DMS153 treated with DMSO at 0.1 percent for 48 hours (cell line): ENCODE data around the gene PAQR8.
"Not testable (repeated sequence)": the region's sequence is repeated elsewhere in the genome, so short reads cannot be mapped to it uniquely, and the experiment has no call there.

Experiments
- DNase-seq: peaks from one replicate; lab custom pipeline; 2025; ENCODE audit not compliant: unreplicated experiment; lab: John Stamatoyannopoulos, UW

The PAQR8 gene

DNA sequence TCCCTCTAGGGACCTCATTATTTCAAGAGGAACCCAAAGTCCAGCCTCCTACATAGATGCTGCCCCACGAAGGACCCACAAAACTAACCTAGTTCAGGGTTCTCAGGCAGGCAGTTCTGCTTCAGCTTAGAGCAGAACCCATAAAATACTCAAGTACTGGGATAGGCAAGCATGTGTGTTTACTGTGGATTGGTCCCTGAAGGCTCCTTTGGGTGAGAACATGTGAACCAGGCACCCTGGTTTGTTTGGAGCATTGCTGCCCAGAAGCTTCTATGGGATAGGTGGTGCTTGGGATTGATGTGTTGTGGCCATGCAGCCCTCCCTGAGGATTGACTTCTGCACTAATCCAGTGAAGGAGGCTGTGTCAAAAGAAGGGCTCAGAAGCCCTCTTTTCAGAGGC is 43.3 kb downstream of the PAQR8 start:
- DNase-seq, result no peak

DNA sequence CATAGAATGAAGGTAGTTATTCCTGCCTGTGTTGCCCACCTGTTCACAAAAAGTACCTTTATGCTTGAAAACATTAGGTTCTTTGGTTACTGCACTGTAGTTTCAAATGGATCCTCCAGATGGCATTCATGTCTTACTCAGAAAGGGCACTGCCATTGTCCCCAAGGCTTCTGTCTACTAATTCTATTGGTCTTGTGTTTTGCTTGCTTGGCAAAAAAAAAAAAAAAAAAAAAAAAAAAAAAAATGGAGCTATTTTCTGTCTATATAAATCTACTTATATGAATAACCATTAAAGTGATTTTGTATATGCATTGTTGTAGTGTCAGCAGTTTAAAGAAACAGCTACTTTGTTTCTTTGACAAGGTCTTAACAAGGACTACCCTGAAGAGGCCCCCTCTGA is 45.5 kb downstream of the PAQR8 start:
- DNase-seq, result peak; percentile 61

DNA sequence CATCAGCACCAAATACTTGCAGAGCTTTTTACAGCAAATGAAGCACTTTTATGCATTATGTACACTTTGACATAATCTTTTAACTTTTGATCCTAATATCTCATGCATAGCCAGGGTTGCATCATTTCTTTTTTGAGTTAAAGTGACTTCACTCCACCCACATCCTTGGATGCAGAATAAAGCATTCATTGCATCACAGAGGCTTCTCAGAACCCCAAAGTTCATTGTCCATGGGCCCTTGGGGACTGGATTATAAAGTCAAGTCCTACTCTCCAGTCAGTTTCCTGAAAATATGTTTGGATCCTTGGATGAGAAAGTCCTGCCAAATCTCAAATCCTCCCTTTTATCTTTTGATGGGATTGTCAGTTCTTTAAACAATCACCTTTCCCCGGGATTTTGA is 47.5 kb downstream of the PAQR8 start:
- DNase-seq, result no peak

DNA sequence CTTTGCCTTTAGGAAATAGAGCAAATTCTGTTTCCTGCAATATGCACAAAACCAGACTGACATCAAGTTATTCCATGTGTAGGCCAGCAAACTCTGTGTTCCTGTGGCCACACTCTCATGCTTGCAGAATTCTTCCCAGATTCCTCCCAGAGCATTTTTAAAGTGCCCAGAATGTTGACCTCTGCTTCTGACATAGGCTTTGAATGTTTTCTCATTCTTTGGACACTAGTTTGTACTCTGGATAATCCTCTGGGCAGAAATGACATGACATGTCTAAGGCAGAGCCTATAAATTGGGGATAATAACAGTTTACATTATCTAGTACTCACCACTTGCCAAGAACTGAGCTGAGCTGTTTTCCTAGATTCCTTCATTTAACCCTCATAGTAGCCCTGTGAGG is 49.0 kb downstream of the PAQR8 start:
- no peak for DNase-seq

DNA sequence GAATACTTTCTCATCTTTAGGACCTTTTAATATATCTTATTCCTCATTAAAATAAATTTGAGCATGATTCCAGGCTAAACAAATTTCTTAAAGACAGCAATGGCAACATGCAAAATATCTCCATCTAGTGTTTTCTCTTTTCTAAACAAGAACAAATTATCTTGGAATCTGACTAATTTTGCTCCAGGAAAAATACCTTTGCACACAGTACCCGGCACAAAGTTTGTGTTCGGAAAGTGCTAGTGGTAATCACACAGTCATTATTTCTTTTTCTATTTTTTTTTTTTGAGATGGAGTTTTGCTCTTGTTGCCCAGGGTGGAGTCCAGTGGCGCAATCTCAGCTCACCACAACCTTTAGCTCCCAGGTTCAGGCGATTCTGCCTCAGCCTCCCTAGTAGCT is 50.0 kb downstream of the PAQR8 start:
- no peak for DNase-seq

DNA sequence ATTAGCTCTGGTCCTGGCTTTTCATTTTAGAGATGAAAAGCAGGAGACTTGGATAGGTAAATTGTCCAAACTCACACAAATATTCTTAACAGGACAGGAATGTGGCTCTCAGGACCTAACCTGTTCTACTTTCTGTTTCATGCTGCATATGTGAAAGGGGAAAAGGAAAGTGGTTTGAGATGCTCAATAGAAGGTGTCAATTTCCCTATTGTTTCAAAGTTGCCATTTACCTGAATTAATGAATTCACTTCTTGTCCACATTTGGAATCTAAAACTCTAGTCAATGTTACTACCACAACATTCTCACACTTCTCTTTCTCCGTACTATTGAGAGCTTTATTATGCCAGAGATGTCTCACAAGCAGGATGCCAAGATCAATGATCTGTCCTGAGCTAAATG is 53.4 kb downstream of the PAQR8 start:
- DNase-seq, result no peak

DNA sequence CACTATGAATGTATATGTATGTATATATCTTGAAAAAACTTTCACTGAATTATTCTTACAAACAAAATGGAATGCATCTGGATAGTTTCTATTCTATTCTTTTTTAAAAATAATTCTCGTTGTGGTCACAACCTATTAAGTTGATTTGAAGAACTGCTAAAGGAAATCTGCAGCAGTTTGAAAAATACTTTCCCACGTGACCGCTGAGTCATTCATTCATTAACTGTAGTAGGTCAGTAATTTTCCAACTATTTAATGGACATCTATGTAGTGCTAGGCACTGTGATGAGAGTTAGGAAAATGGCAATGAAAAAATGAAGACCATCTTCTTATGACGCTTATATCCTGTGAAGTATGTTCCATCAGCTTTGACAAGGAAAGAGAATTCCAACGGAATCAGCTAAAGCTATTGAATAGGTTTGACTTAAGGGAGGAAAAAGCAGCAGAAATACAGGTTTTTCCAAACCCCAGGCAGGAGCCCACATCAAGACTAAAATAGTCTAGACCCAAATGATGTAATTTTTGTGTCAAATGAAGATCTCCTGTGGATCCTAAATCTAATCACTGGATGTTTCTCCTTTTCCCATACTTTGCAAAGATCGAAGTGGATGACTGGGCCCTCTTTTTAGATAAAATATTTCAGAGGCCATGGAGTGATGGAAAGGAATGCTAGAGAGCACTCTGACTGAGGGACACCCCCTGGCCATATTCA is 54.1 kb downstream of the PAQR8 start:
- no peak for DNase-seq

DNA sequence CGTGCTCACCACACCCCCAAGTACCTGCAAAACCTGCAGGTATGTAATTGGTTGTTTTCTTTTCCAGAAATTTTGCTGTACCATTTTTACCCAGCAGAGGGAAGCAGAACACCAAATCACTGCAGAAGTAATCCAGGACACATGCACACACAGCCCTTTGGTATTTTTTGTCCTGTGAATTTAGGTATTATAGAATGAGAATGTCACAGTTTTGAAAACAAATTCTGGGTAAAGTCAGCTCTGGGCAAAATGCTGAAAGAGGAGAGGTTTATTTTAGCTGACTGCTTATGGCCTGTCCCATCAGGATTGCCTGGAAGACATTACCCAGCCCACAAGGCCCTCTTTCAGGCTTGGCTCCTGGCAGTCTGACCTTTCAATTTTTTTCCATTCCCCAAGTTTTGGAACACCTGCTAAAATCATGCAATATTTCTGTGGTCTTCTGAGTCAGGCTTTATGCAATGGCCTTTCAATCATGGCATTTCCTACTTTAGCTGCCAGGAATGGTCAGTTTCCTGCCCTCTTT is 54.7 kb downstream of the PAQR8 start:
- DNase-seq, result peak; percentile 61

DNA sequence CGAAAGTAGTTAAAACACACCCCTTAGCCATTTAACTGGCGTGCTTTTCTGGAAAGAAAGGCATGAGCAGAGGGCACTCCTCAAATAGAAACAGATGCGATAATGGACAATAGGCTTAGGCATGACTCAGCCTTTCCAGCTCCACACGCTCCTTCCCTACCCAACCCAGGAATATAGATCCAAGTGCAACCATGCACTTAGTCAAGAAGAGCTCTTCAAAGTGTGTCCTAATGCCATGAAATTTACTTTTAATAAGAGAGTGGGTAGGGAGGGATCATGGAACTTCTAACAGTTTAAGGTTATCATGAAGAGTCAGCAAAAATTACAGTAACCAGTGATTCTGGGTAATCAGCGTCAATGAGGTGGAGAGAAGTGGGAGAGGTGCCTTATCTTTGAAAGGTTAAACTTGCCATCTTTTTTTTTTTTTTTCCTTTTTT is 55.7 kb downstream of the PAQR8 start:
- DNase-seq, result no peak

DNA sequence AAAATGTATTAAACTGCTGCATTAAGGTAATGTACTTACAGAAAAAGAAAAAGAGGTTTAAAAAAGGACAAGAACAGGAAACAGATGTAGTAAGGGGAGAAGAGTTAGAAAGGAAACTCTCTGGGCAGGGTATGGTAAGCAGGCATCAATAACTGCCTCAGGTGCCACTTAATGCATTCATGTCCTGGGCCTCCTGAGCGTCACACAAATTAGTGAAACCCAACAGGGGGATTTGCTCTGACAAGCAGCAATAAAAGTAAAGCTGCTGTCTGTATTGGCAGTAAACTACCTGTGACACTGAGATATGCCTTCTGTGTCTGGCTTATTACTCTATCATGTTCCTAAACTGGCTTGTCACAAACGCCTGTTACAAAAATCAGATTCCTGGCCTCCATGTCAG is 56.7 kb downstream of the PAQR8 start:
- DNase-seq, result no peak

DNA sequence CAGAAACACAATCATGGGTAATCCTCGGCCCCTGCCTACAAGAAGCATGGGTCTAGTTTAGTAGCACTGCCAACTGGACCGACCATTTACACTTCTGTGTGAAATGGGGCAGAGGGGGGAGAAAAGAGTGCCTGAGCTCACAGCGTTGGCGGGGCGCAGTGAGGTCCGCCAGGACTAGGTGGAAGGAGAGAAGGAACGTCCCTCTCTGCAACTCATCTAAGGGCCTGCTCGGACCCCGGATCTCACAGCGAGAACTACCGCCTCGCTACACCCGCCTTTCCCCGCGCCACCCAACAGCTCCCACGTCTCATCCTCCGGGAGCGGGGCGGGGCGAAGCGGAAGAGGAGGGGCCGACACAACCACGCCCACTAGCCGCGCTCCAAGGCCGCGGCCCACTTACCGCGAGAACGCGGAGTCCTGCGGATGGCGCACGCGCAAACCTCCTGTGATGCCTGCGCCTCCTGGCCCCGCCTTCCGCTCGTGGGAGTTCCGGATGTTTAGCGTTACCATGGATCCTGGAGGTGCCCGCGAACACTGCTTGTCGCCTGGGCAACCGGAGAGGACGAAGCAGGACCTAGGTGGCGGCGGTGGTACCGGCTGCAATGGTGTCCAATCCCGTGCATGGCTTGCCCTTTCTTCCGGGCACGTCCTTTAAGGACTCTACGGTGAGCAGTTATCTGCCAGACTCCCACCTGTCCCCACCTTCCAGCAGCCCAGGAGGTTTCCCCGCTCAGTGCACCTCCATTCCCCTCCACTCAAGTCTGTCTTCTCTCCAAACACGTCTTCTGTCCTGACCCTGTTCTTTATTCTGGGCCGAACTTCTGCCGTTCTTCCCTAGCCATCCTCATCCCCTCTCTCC is 58.1 kb downstream of the PAQR8 start, which contains the start of gene EFHC1:
EFHC1 (plus strand) TSS at position 534 of the 859 bp plus-strand sequence; CDS start at position 603, 69 bp downstream.
- DNase-seq, result peak; percentile 99

DNA sequence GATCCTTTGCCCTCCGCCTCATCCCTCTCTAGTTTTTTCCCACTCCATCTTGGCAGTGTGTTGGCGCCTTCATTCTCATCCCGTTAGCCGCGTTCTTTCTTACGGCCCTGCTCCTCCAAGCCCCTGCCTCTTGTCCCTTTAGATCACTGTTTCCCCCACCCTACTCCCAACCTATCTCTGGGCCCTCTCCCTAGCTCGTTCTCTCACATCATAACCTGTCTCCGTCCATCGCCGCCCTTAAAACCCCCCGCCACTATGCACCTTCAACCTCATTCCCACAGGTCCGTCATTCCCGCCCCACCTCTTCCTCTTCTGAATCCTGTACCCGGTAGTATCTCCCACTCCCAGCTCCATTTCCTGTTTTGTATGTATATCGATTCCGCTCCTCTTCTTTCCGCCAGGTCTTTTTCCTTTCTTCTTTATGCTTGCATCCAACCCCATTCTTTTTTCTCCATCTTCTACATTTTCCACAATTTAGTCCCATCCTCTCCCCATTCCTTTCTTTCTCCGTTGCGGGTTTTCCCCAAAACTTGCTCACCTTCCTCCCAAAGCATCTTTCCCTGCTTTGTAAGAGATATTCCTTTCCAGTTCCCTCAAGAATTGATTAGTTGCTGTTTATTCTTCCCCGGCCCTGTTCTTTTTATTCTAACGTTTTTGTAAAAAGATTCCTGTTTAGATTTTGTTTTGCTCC is 58.9 kb downstream of the PAQR8 start:
- peak; percentile 54 for DNase-seq

DNA sequence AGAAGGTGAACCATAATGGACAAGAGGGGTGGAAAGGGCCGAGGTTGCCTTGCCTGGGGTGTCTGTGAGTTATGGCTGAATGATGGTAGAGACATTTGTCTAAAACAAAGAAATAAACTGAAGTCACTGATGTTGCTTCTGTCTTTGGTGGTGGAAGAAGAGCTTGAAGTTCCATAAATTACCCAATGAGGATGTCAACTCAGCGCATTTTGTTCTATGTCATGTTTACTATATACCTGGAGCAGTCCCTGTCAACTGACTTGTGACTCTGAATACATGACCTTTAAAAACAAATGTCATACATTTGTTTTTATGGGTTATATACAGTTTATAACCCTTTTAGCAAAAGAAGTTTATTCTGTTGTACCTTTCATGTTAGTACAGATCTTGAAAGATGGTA is 60.2 kb downstream of the PAQR8 start:
- DNase-seq, result no peak

DNA sequence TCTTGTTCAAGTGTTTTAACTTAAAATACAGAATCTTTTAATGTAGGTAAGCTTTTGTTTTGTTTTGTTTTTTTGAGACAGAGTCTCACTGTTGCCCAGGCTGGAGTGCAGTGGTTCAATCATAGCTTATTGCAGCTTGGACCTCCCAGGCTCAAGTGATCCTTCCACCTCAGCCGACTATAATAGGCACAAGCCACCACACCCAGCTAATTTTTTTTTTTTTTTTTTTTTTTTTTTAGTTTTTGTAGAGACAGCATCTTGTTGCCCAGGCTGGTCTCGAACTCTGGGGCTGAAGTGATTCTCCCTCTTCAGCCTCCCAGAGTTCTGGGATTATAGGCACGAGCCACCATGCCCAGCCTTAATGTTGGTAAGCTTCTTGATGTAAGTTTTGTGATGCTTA is 61.5 kb downstream of the PAQR8 start:
- no peak for DNase-seq

DNA sequence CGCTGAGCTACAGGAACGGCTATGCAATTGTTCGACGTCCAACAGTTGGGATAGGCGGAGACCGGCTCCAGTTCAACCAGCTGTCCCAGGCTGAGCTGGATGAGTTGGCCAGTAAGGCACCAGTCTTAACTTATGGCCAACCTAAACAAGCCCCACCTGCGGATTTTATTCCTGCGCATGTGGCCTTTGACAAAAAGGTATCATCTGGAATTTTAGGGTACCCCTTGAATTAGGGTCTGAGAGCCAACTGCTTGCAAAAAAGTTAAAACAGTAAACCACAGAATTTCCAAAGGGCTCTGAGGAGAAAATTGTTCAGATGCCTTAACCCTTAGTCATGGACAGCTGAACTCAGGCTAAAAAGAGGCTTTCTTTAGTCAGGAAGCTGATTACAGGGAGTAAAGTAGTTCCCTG is 62.0 kb downstream of the PAQR8 start:
- no peak for DNase-seq

DNA sequence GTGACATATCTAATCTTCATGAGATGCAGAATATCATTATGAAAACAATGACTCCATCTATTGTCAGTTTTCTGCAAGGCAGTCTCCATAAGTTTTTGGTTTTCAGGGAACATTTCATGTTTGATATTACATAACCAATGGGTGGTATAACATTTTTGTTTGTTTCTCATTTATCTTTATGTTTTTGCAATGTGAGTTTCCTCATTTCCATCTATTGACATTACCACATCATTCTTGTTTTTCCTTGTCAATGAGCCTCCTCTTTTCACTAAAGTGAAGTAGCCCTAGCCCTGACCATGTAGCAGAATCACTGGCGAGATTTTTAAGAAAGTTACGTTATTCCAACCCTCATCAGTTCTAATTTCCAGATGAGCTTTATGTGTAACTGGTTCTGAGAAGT is 62.6 kb downstream of the PAQR8 start:
- DNase-seq, result no peak

DNA sequence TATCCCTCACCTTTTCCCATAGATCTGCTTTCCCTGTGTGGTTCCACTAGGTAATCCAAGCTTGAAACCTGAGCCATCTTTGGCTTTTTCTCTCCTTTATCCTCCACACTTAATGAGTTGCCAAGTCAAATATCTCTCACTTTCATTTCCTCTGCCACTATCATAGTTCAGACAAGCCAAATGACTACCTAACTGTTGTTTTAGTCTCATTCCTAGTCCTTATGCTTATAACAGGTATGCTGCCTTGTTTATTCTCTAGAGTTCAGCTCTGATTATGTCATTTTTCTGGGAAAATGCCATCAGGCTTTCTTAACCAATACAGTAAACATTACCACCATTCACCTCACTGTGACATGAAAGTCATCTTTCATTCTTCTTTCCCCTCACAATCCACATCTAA is 64.7 kb downstream of the PAQR8 start:
- DNase-seq, result no peak

DNA sequence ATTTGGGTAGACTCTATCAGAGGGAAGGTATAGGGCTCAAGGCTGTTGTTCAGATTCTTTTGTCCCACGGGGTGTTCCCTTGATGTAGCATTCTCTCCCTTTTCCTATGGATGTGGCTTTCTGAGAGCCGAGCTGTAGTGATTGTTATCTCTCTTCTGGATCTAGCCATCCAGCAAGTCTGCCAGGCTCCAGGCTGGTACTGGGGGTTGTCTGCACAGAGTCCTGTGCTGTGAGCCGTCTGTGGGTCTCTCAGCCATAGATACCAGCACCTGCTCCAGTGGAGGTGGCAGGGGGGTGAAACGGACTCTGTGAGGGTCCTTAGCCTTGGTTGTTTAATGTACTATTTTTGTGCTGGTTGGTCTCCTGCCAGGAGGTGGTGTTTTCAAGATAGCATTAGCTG is 71.3 kb downstream of the PAQR8 start:
- not testable (repeated sequence) for DNase-seq

DNA sequence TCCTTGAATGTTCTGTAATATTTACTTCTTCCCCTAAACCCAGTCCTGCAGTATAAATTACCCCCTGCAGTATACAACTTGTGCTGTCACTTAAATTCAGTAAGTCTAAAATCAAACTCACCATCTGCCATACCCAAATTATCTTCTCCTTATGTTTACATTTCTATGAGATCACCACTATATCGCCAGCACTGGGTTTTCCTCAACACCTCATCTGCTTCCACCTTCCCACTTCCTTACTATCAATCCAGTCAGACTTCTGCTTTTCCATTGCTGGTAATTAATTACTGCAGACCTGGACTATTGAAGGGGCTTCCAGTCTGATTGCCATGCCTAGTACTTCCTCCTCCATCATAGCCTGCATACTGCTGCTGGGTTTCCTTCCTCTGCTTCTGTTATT is 73.4 kb downstream of the PAQR8 start:
- peak; percentile 3 for DNase-seq

DNA sequence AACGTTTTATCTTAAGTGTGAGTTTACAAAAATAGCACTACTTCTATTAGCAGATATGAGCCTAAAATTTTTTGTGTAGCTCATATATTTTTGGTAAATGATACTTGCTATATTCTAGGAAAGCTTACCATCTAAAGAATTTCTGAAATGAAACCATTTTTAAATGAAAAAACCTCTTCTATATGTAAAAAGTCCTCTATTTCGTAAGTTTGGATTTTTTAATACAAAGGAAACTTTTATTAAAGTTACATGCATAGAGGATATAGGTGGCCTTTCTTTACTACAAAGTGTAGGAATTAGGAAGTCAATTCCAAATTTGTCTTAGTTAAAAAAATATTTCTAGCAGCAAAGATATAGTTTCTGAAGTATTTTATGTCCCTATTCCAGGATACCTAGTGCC is 77.0 kb downstream of the PAQR8 start:
- no peak for DNase-seq

DNA sequence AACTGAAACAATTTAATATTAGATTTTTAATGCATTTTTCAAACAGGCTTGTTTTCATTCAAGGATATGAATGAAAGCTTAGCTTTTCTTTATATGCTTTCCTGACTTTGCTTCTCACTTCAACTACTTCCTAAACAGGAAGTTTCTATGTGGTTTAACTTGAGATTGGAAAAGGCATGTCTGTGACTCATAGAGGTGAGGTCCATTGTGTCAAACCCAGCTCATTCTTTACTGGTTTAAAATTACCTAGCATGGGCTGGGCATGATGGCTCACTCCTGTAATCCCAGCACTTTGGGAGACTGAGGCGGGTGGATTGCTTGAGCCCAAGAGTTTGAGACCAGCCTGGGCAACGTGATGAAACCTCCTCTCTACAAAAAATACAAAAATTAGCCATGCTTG is 92.6 kb downstream of the PAQR8 start:
- no peak for DNase-seq

DNA sequence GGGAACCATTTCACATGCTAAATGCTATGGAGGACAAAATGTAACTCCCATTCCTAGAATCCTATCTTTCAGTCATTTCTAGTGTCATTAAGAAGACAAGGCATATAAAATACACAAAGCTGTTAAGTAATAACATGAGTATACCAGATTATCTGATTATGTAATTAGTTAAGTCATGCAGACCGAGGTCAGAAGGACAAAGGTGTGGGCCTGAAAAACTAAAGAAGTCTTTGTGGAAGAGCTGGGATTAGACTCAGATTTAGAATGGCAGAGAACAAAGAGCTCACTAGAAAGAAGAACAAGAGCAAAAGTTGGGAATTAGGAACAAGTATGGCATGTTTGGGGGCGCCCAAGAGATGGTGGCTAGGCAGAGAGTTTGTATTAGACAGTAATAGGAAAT is 95.1 kb downstream of the PAQR8 start:
- DNase-seq, result no peak
